CD4-positive, alpha-beta T cell treated with Interleukin-17A for 4 hours (primary cell): ENCODE data around the gene CLEC16A.

Source experiments
- DNase-seq: peaks from one replicate; pipeline ENCODE4 v3.0.0-alpha.2; 2020; ENCODE audit warnings: mixed read lengths

The CLEC16A gene

DNA sequence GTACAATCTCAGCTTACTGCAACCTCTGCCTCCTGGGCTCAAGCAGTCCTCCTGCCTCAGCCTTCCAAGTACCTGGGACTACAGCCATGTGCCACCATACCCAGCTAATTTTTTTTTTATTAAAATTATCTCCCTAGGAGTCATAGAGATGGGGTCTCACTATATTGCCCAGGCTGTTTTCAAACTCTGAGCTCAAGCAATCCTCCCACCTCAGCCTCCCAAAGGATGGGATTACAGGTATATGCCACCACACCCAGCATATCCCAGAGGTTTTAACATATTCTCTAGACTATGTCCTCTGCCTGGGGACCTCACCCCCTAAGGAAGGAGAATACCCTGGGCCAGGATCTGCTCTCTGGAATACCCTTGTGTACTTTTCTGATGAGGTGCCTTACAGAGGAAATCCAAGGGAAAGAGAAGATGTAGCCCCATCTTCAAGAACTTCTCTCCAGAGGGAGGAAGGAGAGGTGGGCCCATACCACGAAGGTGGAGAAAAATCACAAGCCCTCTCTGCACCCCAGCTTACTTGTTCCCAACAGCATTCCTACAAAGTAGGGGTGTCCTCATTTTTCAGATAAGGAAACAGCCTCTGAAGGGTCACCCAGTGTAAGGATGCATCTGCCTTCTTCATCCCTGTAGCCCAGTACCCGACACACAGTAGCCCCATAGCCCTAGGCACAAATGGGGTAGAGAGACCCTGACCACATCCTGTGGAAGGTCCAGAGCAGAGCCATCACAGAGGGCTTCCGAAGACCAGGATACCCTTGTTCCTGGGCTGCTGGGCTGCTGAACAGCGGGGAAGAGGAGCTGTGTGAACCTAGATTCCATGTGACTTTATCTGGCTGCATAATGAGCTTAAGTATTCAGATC lies 160.0 kb downstream of the CLEC16A start:
- no peak for DNase-seq

DNA sequence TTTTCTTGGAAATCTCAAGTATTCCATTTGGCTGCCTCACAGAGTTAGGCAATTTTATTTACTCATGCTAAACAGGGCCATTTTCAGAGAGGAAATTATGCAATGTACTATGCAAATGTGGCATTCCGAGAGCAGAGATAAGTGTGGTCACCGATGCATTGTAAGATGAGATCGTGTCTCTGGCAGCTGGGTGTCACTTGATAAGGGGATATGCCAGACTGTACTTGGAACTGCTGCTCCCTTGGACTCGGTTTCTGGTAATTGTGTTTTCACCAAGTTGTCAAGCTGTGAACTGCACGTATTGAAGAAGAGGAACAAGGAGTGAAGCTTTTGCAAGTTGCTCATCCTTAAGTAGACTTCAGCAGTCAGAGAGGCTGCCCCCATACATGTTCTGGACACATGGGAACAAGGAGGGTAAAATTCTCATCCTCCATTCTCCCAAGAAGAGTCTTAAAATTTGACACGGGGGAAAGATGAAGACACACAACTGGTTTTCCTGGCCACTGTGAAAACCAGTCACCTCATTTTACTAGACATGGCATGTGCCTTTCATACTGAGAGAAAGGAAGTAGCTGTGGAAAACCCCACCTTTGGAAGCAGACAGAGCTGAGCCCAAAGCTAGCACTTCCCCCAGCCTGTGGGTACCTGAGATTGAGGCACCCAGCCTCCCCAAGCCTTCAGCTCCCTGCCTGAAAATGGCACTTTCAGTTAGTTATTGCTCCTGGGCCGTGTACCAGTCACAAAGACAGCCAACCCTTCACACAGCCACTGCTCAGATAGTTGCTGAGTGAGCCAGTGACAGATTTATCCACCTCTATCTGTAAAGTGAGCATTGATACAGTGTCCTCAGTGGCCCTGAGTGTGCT lies 160.9 kb downstream of the CLEC16A start:
- peak; percentile 24 for DNase-seq

DNA sequence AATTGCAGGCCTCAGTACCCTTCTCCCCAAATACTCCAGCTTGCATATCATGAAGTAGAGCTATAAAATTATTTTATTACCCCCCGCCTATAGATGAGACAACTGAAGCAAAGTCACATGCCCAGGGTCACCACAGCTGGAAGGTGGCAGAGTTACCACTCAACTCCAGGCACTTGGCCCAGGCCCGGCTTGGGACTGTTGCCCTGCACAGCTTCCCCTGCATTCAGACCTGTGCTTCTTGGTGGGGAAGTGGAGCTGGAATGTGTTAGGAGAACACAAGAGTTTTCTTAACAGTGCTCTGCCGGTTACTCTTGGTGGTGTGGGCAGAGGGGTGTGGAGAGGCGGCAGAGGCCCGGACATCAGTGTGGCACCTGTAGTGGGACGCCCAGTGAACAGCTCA lies 162.4 kb downstream of the CLEC16A start:
- no peak for DNase-seq

DNA sequence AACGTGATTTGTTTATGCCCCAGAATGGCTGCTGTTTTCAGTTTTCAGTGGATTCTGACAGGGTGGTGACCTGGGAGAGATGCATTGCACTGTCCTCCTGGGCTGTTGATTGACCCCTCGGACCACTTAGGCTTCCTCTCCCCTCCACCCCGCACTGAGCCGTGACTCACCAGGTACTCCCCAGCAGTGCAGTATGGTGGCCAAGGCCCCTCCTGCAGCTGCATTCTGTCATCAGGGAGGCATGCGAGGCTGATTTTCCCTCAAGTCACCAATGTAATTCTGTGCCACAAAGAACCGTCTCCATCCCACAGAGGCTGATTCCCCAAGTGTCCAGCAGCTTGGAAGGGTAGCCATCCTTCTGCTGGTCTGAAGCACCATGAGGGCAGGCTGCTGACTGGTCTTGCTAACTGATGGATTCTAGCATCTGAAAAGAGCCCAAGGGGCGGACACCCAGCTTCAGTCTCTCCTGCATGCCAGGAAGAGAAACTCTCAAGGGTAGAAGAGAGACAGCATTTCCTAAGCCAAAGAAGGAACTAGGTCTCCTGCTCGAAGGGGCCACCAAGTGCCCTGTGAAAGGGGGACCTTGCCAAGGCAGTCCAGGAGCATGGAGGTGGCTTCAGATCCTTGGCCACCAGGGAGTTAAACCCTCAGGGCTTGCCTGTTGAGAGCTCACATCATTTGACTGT lies 163.6 kb downstream of the CLEC16A start:
- no peak for DNase-seq

DNA sequence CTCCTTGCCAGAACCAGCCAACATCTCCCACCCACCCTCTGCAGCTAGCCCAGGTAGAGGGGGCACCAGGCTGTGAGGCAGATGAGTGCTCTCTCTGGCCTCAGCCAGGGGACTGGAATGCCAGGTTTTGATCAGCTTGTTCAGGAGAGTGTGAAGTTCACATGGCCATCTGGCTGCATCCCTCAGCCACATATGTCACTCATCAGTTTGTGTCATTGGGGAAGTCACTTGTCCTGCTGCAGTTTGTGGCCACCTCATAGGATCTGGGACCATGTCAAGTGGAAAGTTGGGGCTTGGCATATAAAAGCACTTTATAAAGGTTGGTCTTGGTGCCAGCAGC lies 164.1 kb downstream of the CLEC16A start:
- no peak for DNase-seq

DNA sequence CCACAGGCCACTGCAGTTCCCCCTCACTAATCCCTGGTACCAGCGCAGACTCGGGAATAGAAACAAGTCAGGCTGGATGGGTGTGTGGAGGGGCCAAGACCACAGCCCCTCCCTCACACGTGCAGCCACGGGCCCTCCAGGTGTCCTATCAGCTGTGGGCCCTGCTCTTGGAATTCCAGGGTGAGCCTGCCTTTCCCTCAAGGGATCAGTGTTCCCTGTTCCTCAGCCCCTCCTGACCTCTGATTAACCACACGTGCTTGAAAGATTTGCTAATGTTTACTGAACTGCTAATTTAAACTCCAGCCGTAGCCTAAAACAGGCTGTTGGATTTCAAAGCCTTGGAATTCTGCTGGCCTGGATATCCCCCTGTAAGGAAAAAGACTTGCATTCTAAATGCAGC lies 165.2 kb downstream of the CLEC16A start:
- DNase-seq = no peak

DNA sequence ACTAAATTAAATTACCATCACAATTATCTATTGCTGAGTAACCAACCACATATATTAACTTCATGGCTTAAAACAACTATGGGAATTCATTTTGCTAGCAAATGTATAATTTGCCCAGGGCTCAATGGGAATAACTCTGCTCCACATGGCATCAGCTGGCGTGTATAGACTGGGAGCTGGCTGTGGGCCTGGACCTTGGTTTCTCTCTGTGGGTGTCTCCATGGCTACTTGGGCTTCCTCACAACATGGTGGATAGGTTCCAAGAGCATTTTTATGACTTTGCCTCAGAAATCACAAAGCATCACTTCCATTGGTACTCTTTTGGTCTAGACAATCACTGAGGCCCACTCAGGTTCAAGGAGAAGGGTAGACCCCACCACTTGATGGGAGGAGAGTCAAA lies 166.8 kb downstream of the CLEC16A start:
- DNase-seq = no peak

DNA sequence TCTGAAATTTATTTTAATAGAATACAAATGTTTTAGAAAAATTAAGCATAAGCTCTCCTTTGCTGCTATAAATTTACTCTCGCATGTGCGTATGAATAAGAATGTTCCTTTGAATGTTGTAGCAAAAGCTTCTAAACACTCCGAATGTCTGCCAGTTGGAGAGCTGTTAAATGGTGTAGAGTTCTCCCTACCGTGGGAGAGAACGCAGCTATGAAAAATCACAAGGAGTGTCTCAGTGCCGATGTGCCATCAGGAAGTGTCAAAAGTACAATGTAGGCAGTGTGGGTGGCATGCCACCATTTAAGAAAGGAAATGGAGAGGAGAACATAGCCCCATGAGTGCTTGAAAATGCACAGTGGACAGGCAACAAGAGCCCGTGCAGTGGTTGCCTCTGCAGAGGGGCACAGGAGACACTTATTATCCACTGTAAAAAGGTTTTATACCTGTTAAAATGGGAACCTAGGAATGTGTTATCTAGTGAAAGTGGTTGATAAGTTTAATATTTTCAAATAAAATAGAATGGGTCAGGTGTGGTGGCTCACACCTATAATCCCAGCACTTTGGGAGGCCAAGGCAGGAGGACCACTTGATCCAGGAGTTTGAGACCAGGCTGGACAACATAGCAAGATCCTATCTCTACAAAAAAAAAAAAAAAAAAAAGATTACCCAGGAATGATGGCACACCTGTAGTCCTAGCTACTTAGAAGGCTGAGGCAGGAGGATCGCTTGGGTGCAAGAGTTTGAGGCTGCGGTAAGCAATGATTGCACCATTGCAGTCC lies 167.7 kb downstream of the CLEC16A start:
- no peak for DNase-seq

DNA sequence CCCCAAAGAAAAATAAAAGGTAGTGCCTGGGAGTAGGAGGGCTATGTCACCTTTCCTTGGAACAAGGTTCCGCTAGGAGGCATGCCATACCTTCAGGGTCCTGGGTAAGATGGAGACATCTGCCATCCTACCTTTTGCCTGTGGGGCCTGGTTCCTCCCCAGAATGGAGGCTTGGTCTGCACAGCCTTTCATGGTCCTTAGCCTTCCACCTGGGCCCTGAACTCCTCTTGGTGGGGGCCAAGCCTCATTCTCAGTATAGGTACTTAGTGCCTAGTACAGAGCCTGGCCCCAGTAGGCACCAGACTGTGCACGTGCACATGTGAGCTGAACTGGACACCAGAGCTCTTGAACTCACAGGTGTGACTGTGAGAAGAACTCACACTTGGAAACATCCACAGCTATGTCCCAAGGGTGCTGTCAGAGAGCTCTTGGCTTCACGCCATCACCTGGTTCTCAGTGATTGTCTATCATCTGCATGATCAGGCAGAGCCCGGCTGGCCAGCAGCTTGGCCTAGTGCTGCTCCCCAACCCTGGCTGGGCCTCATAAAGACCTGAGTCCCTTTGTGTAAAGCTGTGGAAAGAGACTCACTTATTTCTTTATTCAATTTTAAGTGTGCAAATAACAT lies 168.5 kb downstream of the CLEC16A start:
- DNase-seq = no peak

DNA sequence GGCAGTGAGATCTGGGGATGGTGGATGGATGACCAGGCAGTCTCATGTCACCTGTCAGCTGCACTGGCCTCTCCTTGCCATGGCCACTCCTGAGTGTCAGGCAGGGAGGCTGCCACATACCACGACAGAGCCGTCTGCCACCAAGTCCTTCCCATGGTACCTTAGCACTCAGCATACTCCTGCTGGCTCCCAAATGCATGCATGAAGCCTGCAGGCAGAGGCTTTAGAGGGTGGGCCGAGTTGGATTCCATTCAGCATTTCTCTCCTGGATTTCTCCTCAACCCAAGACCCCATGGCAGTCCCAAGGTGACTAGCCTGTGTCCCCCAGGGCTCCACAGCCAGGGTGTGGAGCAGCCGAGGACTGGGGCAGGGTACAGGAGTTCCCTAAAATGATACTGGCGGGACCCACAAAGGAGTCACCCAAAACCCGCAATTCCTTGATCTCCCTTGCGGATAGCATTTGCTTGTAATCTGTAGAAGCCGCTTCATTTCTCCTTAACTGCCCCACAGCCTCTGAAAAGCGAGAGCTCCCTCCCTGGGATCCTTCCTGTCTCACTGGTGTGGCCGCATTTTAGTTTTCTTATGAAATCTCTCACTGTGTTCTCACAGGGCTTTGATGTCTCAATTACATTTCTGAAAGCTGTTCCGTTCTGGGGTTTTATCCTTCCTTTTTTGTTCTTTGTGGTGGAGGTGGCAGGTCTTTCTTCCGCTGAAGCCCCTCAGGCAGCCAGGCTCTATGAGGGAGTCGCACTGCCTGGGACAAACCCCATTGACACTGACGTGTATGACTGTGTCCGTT lies 170.2 kb downstream of the CLEC16A start:
- peak; percentile 20 for DNase-seq

DNA sequence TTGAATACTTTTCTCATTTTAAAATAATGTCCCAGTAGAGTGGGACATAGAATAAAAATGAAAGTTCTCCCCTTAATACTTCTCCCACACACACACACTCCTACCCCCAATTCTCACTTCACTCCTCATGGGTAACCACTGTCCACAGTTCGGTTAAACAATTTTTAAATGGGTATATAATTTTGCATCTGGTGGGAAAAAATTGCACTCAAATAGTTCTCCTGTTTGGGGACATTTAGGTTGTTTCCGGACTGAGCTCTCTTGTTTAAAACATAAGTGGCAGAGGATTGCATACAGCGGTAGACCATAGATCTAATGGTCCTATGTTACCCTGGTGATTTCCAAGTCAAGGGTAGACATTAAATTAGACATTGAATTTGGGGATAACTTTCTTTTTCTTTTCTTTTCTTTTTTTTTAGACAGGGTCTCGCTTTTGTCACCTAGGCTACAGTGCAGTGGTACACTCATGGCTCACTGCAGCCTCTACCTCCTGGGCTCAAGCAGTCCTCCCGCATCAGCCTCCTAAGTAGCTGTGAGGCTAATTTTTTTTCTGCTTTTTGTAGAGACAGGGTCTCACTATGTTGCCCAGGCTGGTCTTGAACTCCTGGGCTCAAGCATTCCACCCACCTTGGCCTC lies 173.3 kb downstream of the CLEC16A start:
- DNase-seq = no peak

DNA sequence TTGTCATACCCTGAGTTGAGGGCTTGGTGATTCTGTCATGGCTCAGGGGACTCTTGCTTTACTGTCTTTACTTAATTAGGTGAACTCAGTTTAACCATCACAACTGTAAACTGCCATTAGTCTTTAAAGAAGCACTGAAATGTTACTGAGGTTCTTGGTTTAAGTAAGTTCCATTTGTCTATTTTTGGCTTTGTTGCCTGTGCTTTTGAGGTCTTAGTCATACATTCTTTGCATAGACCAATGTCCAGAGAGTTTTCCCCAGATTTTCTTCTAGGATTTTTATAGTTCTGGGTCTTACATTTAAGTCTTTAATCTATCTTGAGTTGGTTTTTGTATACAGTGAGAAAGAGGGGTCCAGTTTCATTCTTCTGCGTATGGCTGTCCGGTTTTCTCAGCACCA lies 174.1 kb downstream of the CLEC16A start:
- no peak for DNase-seq

DNA sequence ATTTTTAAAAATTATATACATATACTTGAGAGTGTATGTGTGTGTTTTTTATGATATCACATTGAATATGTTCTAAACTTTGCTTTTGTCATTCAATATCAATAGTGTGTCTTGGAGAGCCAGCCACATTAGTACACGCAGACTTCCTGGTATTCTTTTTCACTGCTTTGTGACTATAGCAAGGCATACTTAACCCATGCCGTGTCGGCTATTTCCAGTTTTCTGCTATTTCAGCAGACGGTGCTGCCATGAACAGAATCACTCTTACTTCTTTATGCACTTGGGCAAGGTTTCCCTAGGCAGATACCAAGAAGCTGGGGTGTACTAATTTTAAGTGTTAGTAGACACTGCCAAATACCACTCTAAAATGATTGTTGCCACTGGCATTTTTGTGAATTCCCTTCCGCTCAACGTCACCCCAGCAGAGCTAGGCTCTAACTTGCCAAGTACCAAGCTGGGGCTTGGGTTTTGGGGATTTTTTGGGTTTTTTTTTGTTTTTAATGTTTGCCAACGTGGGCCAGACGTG lies 176.8 kb downstream of the CLEC16A start:
- DNase-seq = no peak

DNA sequence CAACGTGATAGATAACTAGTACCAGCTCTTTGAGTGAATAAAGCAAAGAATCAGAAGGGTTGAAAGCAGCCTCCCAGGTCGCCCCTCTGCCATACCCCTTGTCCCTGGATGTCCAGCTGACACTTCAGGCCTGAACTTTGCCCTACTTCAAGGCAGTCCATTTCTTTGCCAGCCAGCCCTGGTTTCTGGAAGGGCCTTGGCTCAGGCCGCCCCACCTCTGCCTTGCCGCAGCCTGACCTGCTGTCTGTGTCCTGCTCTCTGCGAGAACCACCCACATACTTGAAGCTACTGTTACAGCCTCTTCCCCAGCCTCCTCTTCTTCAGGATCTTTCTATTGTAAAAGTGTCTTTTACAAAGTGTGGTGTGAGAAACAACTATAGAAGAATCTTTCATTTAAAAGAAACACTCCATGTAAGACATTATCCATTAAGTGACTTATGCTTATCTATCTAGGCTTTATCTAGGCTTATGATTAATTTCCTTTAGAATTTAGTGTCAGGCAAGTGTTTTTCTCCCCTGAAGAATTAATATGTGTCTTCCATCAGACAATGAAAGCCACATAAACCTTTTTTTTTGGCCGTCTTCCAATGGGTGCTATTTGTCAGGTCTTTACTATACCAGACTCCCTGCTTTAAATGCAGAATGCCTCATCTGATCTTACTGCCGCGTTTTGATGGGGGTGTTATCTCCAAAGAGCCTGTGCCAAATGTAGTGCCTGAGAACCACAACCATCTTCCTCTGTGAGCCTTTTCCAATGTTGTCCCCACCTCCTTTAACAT lies 177.7 kb downstream of the CLEC16A start:
- DNase-seq = no peak

DNA sequence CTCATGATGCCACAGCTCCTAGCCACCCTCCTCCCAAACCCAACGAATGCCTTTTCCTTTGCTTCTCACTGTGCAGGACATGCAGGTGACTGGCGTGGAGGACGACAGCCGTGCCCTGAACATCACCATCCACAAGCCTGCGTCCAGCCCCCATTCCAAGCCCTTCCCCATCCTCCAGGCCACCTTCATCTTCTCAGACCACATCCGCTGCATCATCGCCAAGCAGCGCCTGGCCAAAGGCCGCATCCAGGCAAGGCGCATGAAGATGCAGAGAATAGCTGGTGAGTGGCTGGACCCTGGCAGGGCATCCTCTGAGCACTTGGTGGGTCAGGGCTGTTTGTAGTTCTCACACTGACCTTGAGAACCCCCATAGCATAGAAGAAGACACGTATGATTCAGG lies 179.3 kb downstream of the CLEC16A start:
- DNase-seq = no peak

DNA sequence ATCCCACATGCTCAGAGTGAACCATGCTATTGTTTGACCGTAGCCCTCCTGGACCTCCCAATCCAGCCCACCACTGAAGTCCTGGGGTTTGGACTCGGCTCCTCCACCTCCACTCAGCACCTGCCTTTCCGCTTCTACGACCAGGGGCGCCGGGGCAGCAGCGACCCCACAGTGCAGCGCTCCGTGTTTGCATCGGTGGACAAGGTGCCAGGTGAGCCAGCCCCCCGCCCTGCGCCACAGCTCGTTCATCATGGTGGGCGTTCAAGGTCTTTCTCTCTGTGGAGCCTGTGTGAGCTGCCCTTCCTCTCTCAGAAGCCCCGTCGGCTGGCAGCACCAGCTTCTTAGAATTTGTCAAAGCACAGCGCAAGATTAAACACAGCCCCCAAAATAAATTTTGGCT lies 181.6 kb downstream of the CLEC16A start:
- no peak for DNase-seq

DNA sequence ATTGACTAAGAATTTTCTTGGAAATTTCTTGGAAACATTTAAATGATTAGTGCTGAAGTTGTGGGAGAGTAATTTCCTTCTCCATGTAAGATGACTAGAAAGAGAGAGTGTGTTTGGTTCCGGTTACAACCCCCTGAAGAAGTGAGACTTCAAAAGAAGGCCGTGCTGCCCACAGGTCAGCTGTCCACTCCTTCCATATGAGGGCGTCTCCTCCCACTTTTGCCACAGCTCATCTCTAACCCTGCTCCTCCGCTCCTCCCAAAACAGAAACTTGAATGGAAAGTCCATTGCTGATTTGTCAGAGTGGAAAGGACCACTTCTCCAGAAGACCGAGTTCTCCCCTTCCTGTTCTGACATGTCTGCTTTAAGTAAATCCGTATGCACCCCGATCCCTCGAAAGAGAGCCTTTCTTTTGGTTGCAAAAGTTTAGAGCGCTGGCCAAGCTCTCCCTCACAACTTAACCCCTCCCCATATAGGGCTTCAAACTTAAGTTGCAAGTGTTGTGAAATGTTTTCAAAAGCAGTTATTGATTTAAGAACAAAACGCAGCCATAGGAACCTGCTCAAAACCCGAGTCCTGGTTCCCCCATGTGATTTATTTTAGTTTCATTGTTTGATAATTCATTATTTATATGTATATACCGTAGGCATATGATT lies 182.2 kb downstream of the CLEC16A start:
- no peak for DNase-seq

DNA sequence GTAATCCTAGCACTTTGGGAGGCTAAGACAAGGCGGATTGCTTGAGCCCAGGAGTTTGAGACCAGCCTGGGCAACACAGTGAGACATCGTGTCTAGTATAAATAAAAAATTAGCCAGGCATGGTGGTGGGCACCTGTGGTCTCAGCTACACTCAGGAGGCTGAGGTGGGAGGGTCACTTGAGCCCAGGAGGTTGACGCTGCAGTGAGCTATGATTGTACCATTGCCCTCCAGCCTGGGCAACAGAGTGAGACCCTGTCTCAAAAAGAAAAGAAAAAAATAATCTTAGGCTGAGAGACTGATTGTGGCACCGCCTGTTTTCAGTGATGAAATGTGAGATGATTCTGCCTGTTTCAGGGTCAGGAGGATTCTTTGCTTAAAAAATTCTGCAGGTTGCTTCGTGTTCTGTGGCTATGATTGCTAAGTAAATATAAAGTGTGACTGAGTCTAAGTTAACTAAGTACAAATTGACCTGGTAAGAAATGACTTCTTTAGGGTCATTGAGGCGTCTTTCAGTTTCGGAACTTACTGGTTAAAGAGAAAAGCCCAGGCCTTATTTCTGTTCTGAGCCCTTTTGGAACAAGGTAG lies 183.3 kb downstream of the CLEC16A start:
- no peak for DNase-seq
